Activated T-helper 9 cell treated with anti-CD3 and anti-CD28 coated beads, Interleukin-2, amount 50 U/mL, for 16 hours (primary cell): Measurements from ENCODE around the gene ADAMTS9.
"Not testable (repeated sequence)": the region's sequence is repeated elsewhere in the genome, so short reads cannot be mapped to it uniquely, and the experiment has no call there.

ENCODE experiments used
- DNase-seq: peaks from one replicate; pipeline ENCODE4 v3.0.0-alpha.2; 2020; ENCODE audit warnings: low read depth

Gene ADAMTS9

DNA sequence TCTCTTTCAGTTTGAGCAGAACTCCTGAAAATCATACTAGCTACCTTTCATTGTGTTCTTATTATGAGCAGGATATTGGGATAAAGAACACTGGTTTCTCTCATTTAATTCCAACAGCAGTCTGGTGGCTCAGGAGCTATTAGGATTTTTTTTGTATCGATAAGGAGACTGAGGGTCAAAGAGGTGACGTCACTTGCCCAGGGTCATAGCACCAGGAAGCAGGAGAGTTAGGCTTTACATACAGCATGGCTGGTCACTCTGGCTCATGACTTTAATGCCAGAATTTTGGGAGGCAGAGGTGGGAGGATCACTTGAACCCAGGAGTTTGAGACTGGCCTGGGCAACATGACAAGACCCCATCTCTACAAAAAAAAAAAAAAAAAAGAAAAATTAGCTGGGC, 113.6 kb downstream of the ADAMTS9 start:
- no peak for DNase-seq

DNA sequence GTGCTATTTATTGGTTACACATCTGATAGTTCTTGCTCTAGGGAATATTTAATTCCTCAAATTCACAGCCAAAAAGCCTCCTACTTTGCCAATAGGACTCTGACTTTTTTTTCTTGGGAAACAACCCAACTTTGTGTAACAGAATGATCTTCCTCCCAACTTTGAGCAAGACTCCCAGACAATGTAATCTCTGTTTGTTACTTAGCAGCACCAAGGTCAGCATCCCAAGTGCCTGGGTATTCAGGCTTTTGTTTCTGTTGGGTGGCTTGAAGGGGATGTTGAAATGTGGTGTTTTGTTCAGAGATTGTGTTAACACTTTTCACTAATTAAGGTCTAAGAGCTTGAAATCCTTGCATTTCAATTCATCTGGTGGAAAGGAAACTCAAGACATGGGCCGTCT, 115.8 kb downstream of the ADAMTS9 start:
- no peak for DNase-seq

DNA sequence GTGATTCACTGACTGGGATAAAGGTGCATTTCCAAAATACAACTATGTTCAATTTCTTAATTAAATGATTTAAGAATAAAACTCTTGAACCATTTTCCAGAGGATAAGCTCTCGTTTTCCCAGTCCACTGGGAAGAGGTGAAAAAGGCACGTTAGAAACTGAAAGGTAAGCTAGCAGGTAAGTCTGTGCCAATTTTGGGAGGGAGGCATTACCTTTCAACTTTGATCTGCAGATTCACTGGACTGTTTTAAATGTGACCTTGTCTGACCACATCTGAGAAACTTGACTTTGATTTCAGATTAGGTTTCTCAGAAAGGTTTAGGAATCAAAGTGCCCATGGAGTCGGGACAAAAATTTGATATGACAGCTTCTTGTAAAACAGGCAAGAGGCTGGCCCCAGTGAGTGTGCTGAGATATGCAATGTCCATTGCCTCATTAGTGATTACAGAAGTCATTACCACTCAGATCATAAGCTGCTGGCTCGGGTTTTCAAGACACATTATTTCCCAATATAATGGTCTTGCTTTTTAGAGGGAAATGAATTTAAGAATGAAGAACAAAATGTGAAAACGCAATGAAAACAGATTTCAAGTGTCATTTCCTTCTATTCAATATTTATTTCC, 118.8 kb downstream of the ADAMTS9 start:
- DNase-seq, result no peak

DNA sequence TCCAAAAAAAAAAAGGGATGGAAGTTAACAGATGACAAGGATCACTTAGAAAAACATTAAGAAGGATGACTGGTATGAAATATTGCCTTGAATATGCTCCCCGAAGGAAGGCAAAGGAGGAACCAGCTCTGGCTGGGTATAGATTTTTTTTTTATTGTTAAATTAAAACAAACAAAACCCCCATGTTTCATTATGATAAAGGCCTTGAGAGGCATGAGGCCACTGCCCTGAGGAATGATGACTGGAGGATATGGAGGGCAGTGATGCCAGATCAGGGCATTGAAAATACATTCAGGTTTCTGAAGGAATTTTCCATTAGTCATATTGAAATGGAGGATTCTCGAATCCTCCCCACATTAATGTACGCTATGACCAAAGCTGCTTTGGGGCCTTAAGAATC, 120.9 kb downstream of the ADAMTS9 start:
- DNase-seq, result no peak

DNA sequence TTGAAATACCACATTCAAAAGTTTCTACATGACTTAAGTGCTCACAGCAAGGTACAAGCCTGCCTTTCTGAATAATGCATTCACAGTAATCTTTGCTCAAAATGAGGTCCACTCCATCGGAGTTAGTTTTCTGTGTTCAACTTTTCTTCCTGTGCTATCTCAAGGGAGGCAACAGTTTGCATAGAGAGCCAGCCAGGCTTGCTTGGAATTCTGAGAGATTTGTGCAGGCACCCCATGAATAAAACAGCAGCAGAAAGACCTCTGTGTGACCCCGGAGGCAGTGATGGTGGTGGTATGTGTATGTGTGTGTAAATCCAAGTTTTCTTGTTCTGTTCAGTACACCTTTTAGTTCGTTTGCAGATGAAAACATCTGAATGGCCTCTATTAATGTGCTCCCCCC, 124.0 kb downstream of the ADAMTS9 start:
- DNase-seq, result no peak

DNA sequence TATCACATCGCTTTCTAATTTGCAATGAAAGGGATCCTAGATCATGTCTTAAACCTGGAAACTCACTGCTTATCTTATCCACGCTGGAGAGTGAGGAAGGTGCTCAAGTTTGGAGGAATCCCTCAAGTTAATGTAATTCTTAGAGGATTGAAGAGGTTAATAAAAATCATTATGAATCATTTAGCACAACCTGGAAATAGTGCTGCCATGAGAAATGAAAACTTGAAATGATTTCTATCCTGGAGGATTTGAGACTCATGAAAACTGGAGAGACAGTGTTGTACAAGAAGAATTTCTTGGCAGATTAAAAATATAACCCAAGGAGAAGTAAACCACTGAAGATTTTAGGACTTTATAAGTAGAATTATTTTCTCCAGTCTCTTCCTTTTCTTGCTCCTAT, 125.9 kb downstream of the ADAMTS9 start:
- no peak for DNase-seq

DNA sequence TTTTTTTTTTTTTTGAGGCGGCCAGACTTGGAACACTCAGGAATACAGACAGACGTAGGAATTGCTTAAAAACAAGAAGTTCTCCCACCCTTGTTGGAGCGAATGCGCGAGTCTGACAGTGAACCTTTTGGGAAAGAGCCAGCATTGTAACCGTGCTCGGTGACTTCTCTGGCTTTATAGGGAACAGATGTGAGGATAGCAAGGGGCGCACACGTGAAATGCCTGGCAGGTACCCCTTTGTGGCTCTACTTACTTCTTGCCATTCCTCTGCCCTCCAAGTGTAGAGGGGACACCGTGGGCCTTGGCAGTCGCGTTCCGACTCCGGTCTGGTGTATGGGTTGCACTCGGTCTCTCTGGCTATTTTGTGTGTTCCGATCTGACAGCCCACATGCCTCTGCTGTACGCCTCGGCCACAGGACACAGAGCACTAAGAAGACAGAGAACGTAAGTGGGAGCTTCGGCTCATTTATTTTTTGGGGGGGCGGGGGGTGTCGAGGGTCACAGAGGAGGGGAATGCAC, 126.4 kb downstream of the ADAMTS9 start:
- DNase-seq, result no peak

DNA sequence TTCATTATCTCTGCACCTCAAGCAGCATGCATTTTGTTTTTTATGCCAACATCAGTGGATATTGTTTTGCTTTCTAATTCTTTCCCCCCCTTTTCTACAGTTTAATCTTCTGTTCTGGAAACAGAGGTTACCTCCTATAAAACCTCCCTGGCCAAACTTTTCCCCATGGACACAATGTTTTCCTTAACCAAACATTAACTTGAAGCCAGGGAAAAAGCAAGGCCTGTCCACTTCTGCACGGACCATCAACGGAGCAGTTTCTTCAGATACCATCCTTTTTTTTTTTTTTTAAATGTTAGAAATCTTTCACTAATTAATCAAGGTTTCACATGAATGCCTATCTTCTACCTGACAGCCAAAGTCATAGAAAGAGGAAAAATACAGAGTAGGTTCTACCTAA, 127.0 kb downstream of the ADAMTS9 start:
- no peak for DNase-seq

DNA sequence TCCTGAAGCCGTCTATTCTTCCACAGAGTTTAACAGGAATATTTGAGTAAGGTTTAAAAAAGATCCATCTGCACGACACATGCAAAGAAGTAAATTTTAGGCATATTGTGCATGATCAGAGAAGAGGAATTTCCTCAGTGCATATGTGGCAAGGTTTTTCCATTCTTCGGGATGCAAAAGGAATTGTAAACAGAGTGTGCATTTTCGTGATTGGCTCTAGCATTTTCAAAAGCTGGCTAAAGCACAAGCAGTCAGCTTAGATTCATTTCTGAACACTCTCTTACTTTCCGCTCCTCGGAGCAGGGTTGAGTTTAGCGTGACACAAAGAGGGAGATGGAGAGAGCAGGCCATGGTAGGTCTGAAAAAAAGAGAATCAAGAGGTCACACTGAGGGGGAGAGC, 128.2 kb downstream of the ADAMTS9 start:
- DNase-seq, result no peak

DNA sequence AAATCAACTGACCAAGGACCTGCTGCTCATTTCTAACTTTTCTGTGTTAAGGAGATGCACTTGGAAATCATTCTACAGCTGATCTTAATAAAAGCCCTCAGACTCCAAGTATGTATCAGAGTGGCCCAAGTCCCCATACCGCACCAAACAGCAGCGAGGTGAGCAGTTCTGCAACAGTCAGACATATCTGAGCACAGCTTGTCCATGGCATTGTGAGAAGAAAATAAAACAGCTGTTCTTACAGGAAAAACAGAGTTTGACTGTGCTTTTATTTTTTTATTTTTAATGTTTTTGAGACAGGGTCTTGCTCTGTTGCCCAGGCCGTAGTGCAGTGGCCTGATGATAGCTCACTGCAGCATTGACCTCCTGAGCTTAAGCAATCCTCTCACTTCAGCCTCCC, 131.8 kb downstream of the ADAMTS9 start:
- no peak for DNase-seq

DNA sequence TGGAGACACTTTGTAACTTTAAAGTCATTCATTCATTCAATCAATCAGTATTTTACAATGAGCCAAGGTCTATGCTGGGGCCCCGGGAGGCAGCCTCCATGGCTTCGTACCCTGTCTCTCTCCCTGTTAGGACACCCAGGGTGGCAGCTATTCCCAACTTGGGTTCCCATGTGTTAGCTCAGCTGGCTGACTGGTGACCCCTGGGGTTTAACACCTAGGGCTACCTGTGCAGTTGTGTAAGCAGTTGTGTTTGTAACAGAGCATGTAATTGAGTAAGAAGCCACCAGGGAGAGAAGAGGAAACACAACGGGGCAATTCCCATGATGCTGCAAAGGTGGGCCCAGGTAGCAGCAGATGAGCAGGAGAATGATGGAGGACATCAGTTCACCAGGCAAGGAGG, 132.4 kb downstream of the ADAMTS9 start:
- DNase-seq, result no peak

DNA sequence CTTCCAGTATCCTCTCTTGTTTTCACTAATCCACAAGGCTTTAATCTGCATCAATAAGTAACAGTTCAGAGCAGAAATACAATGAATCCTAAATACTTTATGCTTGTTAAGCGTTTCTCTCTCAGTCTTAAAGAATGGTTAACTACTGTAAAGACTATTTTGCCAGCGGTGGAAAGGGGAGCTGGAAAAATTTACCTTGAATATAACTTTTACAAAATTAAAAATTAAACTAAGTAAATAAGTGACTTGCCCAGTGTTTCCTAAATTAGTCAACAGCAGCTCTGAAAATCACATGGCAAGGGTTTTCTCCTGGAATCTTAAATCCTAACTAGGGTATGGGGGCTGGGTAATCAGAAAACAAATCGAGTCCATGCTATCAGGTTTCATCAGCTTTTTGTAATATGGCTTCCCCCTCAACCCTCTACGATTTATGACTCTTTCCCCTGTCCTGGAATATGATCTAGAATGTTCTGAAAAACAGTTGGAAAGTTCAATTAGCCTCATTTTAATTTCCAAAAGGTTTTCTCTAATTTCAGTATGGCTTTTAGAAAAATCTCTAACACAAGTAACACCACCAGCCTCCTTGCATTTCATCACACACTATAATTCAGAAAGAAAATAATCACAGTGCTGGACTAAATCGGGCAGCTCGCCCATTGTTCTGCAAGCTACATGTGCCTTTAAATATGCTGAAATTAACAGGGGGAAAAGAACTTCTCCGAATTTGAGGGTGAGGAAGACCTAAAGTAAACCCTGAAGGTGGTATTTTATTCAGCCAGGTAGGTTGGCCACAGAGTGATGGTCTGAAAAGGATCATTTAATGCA, 133.5 kb downstream of the ADAMTS9 start:
- no peak for DNase-seq

DNA sequence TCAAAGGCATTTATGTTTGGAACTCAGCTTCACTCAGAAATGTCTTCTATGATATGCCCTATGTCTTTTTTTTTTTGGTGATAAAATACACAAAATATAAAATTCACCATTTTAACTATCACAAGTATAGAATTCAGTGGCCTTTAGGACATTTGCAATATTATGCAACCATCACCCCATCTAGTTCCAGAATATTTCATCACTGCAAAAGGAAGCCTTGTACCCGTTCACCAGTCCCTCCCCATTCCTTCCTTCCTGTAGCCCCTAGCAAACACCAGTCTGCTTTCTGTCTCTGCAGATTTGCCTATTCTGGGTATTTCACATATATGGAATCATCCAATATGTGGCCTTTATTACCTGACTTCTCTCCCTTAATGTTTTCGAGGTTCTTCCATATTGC, 134.8 kb downstream of the ADAMTS9 start:
- DNase-seq, result no peak

DNA sequence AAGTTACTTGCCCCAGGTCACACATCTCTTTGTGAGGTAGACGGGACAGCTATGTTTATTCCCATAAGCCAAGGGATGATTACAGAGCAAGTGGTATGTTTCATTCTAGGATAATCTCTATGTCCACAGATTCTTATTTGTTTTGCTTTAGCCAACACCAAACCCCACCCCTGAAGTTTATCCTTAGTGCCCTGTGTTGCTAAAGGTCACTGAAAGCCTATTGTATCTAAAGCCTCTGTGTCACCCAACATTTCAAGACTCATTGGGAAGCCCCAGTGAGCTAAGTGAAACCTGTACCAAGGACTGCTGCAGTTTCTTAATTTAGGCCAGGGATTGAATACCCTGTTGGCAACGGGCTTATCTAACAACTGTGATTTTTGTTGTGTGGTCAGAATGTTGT, 135.6 kb downstream of the ADAMTS9 start:
- DNase-seq, result no peak

DNA sequence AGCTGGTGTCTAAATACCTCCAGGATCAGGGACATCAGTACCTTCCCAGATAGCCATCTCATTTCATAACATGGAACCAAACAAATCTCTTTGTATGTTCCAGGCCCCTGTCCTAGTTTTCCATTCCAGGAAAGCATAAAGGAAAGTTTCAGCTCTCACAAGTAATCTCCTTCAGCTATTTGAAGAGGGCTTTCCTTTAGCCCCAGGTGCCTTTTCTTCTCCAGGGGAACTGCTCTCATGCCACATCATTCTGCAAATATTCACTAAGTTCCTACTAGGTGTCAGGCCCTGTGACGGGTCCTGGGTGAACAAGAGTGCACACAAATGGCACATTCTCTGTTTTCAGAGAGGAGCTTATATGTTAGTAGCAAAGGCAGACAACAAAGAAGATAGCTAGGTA, 136.1 kb downstream of the ADAMTS9 start:
- DNase-seq, result no peak

DNA sequence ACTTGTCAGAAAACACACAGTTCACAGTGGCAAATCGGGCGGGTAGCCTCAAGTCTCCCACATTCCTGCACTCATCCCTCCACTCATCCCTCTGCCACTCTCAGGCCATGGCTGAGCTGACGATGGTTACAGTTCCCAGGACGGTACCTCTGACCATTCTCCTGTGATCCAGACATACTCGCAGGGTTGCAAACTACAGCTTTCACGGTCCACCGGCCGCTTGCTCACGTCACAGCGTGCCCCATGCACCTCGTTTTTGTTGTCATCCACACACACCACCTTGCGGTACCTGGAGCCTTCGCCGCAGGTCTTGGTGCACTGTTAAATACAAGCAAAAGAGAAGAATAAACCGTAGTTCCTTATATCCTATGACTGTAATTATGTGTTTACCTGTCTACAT, 137.1 kb downstream of the ADAMTS9 start:
- no peak for DNase-seq

DNA sequence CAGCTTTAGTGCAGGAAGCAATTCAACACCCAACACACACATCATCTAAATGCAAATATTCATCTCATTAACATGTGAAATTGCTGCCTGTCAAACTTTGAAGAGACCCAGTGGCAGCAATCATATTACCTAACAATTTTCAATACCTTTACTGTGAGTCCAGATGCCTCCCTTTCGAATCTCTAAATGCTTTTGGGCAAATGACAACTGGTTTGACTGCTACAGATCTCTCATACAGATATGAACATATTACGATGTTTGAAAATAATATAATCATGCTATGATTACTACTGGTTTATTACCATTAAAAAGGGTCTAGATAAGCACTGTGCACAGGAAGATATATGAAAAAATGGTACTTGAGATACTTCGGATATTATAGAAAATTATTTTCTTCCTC, 137.9 kb downstream of the ADAMTS9 start:
- no peak for DNase-seq

DNA sequence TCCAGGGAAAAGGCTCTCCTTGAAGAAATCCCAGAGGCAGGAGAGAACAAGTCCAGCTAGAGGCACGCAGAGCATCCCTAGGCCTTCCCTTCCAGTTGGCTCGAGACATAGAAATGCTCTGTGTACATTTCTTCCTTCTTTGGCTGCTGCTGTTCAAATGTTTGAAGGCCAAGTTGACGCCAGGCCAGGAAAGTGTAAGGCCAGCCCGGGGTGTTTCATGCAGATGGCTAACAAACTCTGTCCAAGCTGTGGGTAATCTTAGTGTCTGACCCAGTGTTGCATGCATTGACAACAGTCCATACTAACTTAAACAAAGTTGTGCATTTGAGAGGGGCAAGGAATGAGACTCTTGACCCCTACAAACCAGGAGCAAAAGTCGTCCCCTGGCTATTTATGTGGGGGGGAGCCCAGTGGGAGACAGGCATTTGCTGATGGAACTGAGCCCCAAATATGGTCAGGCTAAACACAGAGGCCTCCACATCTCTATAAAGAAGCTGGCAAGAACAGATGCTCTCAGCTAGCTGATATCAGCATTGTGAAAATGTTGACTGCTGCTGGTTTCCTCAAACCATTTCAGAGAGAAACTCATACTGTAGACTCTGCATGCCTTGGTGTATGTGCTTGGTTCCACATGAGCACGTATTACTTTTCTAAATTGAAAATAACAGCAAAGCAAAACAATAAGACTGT, 139.5 kb downstream of the ADAMTS9 start:
- DNase-seq, result no peak

DNA sequence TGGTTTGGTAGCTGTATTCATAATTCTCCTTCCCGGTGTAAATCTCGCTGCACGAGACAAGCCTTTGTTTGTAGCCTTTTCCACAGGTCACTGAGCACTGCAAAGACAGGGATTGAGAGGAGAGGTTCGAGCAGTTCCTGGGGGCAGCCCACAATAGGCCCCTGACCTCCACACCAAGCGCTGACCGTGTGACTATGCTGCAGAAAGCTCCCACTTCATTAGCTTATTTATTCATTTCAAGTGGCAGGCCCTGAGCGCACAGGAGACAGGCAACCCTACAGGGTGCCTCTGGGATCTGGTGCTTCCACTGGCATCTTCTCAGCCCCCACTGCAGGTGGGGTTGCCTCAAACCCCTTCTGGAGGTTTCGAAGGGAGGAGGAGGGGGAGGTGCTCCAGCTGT, 140.9 kb downstream of the ADAMTS9 start:
- DNase-seq, result no peak

DNA sequence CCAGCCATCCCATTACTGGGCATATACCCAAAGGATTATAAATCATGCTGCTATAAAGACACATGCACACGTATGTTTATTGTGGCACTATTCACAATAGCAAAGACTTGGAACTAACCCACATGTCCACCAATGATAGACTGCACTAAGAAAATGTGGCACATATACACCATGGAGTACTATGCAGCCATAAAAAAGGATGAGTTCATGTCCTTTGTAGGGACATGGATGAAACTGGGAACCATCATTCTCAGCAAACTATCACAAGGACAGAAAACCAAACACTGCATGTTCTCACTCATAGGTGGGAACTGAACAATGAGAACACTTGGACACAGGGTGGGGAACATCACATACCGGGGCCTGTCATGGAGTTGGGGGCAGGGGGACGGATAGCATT, 142.6 kb downstream of the ADAMTS9 start:
- DNase-seq, result not testable (repeated sequence)

DNA sequence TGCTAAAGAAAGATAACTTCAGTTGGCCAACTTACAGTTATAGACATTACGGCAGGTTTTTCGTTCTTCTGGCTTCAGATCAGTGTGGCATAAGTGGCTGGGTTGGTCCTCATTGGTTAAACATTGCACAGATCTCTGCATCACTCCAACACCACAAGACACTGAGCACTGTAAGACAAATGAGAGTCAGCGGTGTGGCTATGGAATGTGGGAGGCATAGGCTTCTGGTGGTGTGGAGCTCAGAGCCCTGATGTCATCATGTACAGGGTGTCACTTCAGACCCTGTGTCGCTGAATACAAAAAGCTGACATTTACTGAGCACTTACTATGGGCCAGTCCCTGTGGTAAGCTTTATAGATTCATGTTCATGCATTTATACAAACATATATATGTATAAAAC, 146.0 kb downstream of the ADAMTS9 start:
- DNase-seq, result no peak

DNA sequence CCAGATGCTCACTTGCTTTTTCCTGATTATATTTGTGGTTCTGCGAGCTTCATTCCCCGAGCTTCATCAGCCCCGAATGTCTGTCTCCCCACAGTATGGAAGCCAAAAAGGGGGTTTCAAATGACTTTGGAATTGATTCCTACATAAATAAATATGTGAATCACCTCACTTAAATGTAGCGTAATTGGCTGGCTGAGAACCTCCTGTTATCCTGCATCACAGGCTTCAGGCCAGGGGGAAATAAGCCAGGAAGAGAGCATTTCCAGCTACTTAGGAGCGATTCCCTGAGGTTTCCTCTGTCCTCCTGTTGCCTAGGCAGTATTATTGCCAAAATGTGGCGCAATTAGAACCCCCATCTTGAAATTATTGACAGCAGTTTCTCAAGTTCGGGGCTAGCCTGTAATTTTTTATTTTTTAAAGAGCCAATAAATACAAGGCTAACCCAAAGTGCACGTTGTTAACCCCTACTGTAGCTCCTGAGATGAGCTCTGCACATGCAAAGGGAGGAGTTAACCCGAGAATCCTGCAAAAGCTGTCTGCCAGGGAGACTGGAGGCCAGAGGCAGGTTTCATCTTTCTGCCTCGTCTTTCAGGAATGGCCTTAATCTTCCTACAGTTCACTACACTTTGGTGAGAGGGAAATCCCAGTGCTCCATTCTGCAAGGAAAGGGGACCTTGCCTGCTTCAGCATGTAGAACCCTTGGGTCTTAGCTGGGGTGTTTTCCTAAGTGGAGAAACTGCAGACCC, 148.2 kb downstream of the ADAMTS9 start:
- no peak for DNase-seq
